ENCODE measurements around the gene TMOD4.

Gene TMOD4

GRCh38 chr1:151157067-151157531 is 18.7 kb downstream of the TMOD4 start:
- no peaks in the 10 kb centered on the region for H3K27me3 ChIP-seq (ENCODE audit: control insufficient read depth, insufficient read depth, low read length)
- peaks cover 4% of the 10 kb centered on the region; the same call in 1 of the 2 replicates for H3K4me1 ChIP-seq (ENCODE audit: control insufficient read depth, insufficient read depth, low read length)
- H3K4me3 ChIP-seq (ENCODE audit: low read depth, low read length), result no peak overlapping the region
- peaks cover 31% of the 10 kb centered on the region for H3K36me3 ChIP-seq (ENCODE audit: control insufficient read depth, insufficient read depth, low read length)
- no peaks in the 10 kb centered on the region for H3K9me3 ChIP-seq (ENCODE audit: control insufficient read depth, insufficient read depth, low read length)
- no peak overlapping the region for H3K9ac ChIP-seq (ENCODE audit: low read depth, low read length)
- no peak overlapping the region for H3K27ac ChIP-seq (ENCODE audit: low read depth, low read length)

GRCh38 chr1:151156515-151156819 is 19.3 kb downstream of the TMOD4 start, which contains the start of gene TNFAIP8L2:
Gene TNFAIP8L2, plus strand, starts transcription at chr1:151156649. Its CDS starts 2,049 bp downstream, at chr1:151158698.
- H3K27ac ChIP-seq (ENCODE audit: low read depth, low read length), result no peak within 1 kb of the TSS
- H3K36me3 ChIP-seq (ENCODE audit: control insufficient read depth, insufficient read depth, low read length), result peaks cover 27% of the 10 kb centered on the region
- no peak within 1 kb of the TSS for H3K9ac ChIP-seq (ENCODE audit: low read depth, low read length)
- no peak within 1 kb of the TSS for H3K4me3 ChIP-seq (ENCODE audit: low read depth, low read length)
- H3K9me3 ChIP-seq (ENCODE audit: control insufficient read depth, insufficient read depth, low read length), result no peaks in the 10 kb centered on the region
- peaks cover 4% of the 10 kb centered on the region; the same call in 1 of the 2 replicates for H3K4me1 ChIP-seq (ENCODE audit: control insufficient read depth, insufficient read depth, low read length)
- no peaks in the 10 kb centered on the region for H3K27me3 ChIP-seq (ENCODE audit: control insufficient read depth, insufficient read depth, low read length)

GRCh38 chr1:151147665-151148064 is 28.1 kb downstream of the TMOD4 start:
- Histone ChIP-seq H3K9me3 (ENCODE audit: control insufficient read depth, insufficient read depth, low read length) (no peaks in the 10 kb centered on the region), H3K4me1 (ENCODE audit: control insufficient read depth, insufficient read depth, low read length) (peaks cover 29% of the 10 kb centered on the region), H3K27me3 (ENCODE audit: control insufficient read depth, insufficient read depth, low read length) (peaks cover 26% of the 10 kb centered on the region), H3K4me3 (ENCODE audit: low read depth, low read length) (no peak overlapping the region), H3K36me3 (ENCODE audit: control insufficient read depth, insufficient read depth, low read length) (no peaks in the 10 kb centered on the region), H3K27ac (ENCODE audit: low read depth, low read length) (no peak overlapping the region), H3K9ac (ENCODE audit: low read depth, low read length) (no peak overlapping the region)

GRCh38 chr1:151147132-151147503 is 28.7 kb downstream of the TMOD4 start:
- no peak overlapping the region for H3K9ac ChIP-seq (ENCODE audit: low read depth, low read length)
- H3K36me3 ChIP-seq (ENCODE audit: control insufficient read depth, insufficient read depth, low read length), result no peaks in the 10 kb centered on the region
- peaks cover 26% of the 10 kb centered on the region for H3K27me3 ChIP-seq (ENCODE audit: control insufficient read depth, insufficient read depth, low read length)
- H3K4me3 ChIP-seq (ENCODE audit: low read depth, low read length), result peak overlapping the region; percentile 76
- H3K4me1 ChIP-seq (ENCODE audit: control insufficient read depth, insufficient read depth, low read length), result peaks cover 29% of the 10 kb centered on the region
- H3K27ac ChIP-seq (ENCODE audit: low read depth, low read length), result peak overlapping the region; percentile 57
- no peaks in the 10 kb centered on the region for H3K9me3 ChIP-seq (ENCODE audit: control insufficient read depth, insufficient read depth, low read length)

GRCh38 chr1:151146412-151147131 is 29.2 kb downstream of the TMOD4 start, which contains the start of gene SEMA6C:
Gene SEMA6C, minus strand, starts transcription at chr1:151146631. Its CDS starts 4,010 bp downstream, at chr1:151142621.
- H3K27ac ChIP-seq (ENCODE audit: low read depth, low read length), result peak within 1 kb of the TSS; percentile 57
- H3K27me3 ChIP-seq (ENCODE audit: control insufficient read depth, insufficient read depth, low read length), result peaks cover 26% of the 10 kb centered on the region
- peaks cover 29% of the 10 kb centered on the region for H3K4me1 ChIP-seq (ENCODE audit: control insufficient read depth, insufficient read depth, low read length)
- peak within 1 kb of the TSS; percentile 76 for H3K4me3 ChIP-seq (ENCODE audit: low read depth, low read length)
- H3K36me3 ChIP-seq (ENCODE audit: control insufficient read depth, insufficient read depth, low read length), result no peaks in the 10 kb centered on the region
- no peaks in the 10 kb centered on the region for H3K9me3 ChIP-seq (ENCODE audit: control insufficient read depth, insufficient read depth, low read length)
- no peak within 1 kb of the TSS for H3K9ac ChIP-seq (ENCODE audit: low read depth, low read length)

- Histone ChIP-seq H3K4me1 (ENCODE audit: control insufficient read depth, insufficient read depth, low read length) (peaks cover 29% of the 10 kb centered on the region), H3K4me3 (ENCODE audit: low read depth, low read length) (peak overlapping the region; percentile 76), H3K9me3 (ENCODE audit: control insufficient read depth, insufficient read depth, low read length) (no peaks in the 10 kb centered on the region), H3K27me3 (ENCODE audit: control insufficient read depth, insufficient read depth, low read length) (peaks cover 26% of the 10 kb centered on the region), H3K27ac (ENCODE audit: low read depth, low read length) (no peak overlapping the region), H3K36me3 (ENCODE audit: control insufficient read depth, insufficient read depth, low read length) (no peaks in the 10 kb centered on the region), H3K9ac (ENCODE audit: low read depth, low read length) (no peak overlapping the region)
Observed at GRCh38 chr1:151146072-151146411, 29.7 kb downstream of the TMOD4 start.

- H3K36me3 ChIP-seq (ENCODE audit: control insufficient read depth, insufficient read depth, low read length), result no peaks in the 10 kb centered on the region
- no peak overlapping the region for H3K9ac ChIP-seq (ENCODE audit: low read depth, low read length)
- H3K4me1 ChIP-seq (ENCODE audit: control insufficient read depth, insufficient read depth, low read length), result peaks cover 29% of the 10 kb centered on the region
- H3K27me3 ChIP-seq (ENCODE audit: control insufficient read depth, insufficient read depth, low read length), result peaks cover 26% of the 10 kb centered on the region
- no peaks in the 10 kb centered on the region for H3K9me3 ChIP-seq (ENCODE audit: control insufficient read depth, insufficient read depth, low read length)
- no peak overlapping the region for H3K27ac ChIP-seq (ENCODE audit: low read depth, low read length)
- H3K4me3 ChIP-seq (ENCODE audit: low read depth, low read length), result peak overlapping the region; percentile 76
Observed at GRCh38 chr1:151145304-151146071, 30.3 kb downstream of the TMOD4 start.

- Histone ChIP-seq H3K9me3 (ENCODE audit: control insufficient read depth, insufficient read depth, low read length) (no peaks in the 10 kb centered on the region), H3K4me1 (ENCODE audit: control insufficient read depth, insufficient read depth, low read length) (peaks cover 29% of the 10 kb centered on the region), H3K36me3 (ENCODE audit: control insufficient read depth, insufficient read depth, low read length) (peaks cover 3% of the 10 kb centered on the region; the same call in 1 of the 2 replicates), H3K27me3 (ENCODE audit: control insufficient read depth, insufficient read depth, low read length) (peaks cover 26% of the 10 kb centered on the region), H3K9ac (ENCODE audit: low read depth, low read length) (no peak overlapping the region), H3K27ac (ENCODE audit: low read depth, low read length) (no peak overlapping the region), H3K4me3 (ENCODE audit: low read depth, low read length) (peak overlapping the region; percentile 76; the same call in 1 of the 2 replicates)
Observed at GRCh38 chr1:151144474-151145303, 31.1 kb downstream of the TMOD4 start.

- Histone ChIP-seq H3K27ac (ENCODE audit: low read depth, low read length) (no peak overlapping the region), H3K9ac (ENCODE audit: low read depth, low read length) (no peak overlapping the region), H3K27me3 (ENCODE audit: control insufficient read depth, insufficient read depth, low read length) (peaks cover 26% of the 10 kb centered on the region)
Observed at GRCh38 chr1:151143986-151144385, 31.8 kb downstream of the TMOD4 start.

GRCh38 chr1:151143057-151143435 is 32.7 kb downstream of the TMOD4 start:
- Histone ChIP-seq H3K9ac (ENCODE audit: low read depth, low read length) (no peak overlapping the region), H3K27me3 (ENCODE audit: control insufficient read depth, insufficient read depth, low read length) (peaks cover 25% of the 10 kb centered on the region), H3K27ac (ENCODE audit: low read depth, low read length) (no peak overlapping the region), H3K9me3 (ENCODE audit: control insufficient read depth, insufficient read depth, low read length) (no peaks in the 10 kb centered on the region), H3K36me3 (ENCODE audit: control insufficient read depth, insufficient read depth, low read length) (peaks cover 10% of the 10 kb centered on the region; the same call in 1 of the 2 replicates), H3K4me3 (ENCODE audit: low read depth, low read length) (no peak overlapping the region), H3K4me1 (ENCODE audit: control insufficient read depth, insufficient read depth, low read length) (peaks cover 29% of the 10 kb centered on the region)

More at GRCh38 chr1:151143986-151144385, 31.8 kb downstream of the TMOD4 start:
- 0 out of 2 replicates have a peak overlapping the region, but pooled peaks have one; percentile 76 for H3K4me3 ChIP-seq (ENCODE audit: low read depth, low read length)
- peaks cover 29% of the 10 kb centered on the region for H3K4me1 ChIP-seq (ENCODE audit: control insufficient read depth, insufficient read depth, low read length)
- H3K9me3 ChIP-seq (ENCODE audit: control insufficient read depth, insufficient read depth, low read length), result no peaks in the 10 kb centered on the region
- H3K36me3 ChIP-seq (ENCODE audit: control insufficient read depth, insufficient read depth, low read length), result peaks cover 10% of the 10 kb centered on the region; the same call in 1 of the 2 replicates

Measured in HUES48 (cell line).